Effector memory CD4-positive, alpha-beta T cell (primary cell): ENCODE measurements around the gene WFIKKN2.

Experiments used
- DNase-seq, 3 donors: peaks; one replicate each; pipeline ENCODE4 v3.0.0-alpha.2; 2020
- H3K27ac ChIP-seq: 2 replicates; pipeline ENCODE4 v1.7.0; 2013; ENCODE audit warnings: mild to moderate bottlenecking, low read length, moderate library complexity; ENCODE audit not compliant: insufficient read depth, poor library complexity, severe bottlenecking
- H3K27me3 ChIP-seq: replicated peaks from 2 replicates; pipeline ENCODE4 v1.7.0; 2013; ENCODE audit warnings: mild to moderate bottlenecking, low read length; ENCODE audit not compliant: insufficient read depth, control insufficient read depth, poor library complexity, severe bottlenecking
- H3K36me3 ChIP-seq: 2 replicates; pipeline ENCODE4 v1.7.0; 2013; ENCODE audit warnings: mild to moderate bottlenecking, low read length, moderate library complexity; ENCODE audit not compliant: control insufficient read depth, insufficient read depth
- H3K4me1 ChIP-seq: 2 replicates; pipeline ENCODE4 v1.7.0; 2013; ENCODE audit warnings: low read length, mild to moderate bottlenecking; ENCODE audit not compliant: control insufficient read depth, insufficient read depth, poor library complexity, severe bottlenecking
- H3K4me3 ChIP-seq: 2 replicates; pipeline ENCODE4 v1.7.0; 2013; ENCODE audit warnings: low read length, low read depth, mild to moderate bottlenecking; ENCODE audit not compliant: insufficient read depth, poor library complexity, severe bottlenecking
- H3K9me3 ChIP-seq: 2 replicates; pipeline ENCODE4 v1.7.0; 2013; ENCODE audit warnings: mild to moderate bottlenecking, low read length, moderate library complexity; ENCODE audit not compliant: control insufficient read depth

The WFIKKN2 gene

DNA sequence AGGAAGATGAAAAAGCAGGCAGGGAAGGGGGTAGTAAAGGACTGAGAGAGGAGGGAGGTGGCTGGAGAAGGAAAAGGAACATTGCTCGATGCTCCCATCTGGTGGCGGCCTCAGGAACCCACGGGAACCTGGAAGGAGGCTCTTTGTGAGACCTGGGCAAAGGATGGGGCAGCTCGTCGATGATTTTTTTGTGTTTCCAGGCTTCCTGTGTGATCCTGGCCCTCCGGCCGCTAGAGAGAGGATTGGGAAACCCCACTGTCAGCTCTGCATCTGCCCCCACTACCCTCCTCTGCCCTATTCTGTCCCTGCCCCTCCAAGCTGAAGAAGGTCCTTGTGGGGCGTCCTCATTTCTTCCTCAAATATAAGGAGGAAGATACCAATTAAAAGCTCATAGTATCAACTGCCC, 6.6 kb downstream of the WFIKKN2 start:
- H3K36me3 ChIP-seq = no peaks in the 10 kb centered on the region
- H3K4me1 ChIP-seq = no peaks in the 10 kb centered on the region
- no peak overlapping the region for H3K27ac ChIP-seq
- H3K27me3 ChIP-seq = no peaks in the 10 kb centered on the region
- no peaks in the 10 kb centered on the region for H3K9me3 ChIP-seq
- DNase-seq = no peak
- H3K4me3 ChIP-seq = no peak overlapping the region

DNA sequence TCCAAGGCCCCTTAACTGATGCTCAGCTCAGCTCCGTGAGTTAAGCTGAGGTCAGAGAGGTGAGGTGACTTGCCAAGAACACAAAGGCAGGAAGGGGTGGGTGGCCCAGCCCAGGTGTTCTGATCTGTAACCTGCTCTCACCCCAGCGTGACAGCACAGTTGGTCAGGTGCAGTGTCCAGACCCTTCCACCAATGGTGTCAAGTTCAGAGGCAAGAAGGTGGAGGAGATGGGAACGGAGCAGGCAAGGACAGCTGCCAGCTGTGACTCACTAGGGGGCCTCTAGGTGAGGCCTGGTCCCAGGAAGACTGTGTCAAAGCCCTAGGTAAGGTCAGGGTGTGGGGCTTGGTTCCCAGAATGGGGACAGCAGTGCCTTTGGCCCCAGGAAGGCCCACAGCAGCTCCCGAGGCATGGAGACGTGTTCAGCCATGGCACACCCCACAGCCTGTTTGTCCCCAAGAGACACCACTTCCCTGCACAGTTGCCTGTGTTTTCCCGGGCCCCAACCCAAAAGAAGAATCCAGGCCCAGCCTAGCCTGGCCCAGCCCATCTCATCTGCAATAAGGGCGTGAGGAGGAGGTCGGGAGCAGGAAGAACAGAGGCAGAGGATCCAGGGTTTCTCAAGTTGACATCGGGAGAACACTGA, 7.2 kb downstream of the WFIKKN2 start:
- no peaks in the 10 kb centered on the region for H3K36me3 ChIP-seq
- H3K27me3 ChIP-seq = no peaks in the 10 kb centered on the region
- DNase-seq = no peak
- H3K27ac ChIP-seq = no peak overlapping the region
- no peak overlapping the region for H3K4me3 ChIP-seq
- no peaks in the 10 kb centered on the region for H3K9me3 ChIP-seq
- no peaks in the 10 kb centered on the region for H3K4me1 ChIP-seq

DNA sequence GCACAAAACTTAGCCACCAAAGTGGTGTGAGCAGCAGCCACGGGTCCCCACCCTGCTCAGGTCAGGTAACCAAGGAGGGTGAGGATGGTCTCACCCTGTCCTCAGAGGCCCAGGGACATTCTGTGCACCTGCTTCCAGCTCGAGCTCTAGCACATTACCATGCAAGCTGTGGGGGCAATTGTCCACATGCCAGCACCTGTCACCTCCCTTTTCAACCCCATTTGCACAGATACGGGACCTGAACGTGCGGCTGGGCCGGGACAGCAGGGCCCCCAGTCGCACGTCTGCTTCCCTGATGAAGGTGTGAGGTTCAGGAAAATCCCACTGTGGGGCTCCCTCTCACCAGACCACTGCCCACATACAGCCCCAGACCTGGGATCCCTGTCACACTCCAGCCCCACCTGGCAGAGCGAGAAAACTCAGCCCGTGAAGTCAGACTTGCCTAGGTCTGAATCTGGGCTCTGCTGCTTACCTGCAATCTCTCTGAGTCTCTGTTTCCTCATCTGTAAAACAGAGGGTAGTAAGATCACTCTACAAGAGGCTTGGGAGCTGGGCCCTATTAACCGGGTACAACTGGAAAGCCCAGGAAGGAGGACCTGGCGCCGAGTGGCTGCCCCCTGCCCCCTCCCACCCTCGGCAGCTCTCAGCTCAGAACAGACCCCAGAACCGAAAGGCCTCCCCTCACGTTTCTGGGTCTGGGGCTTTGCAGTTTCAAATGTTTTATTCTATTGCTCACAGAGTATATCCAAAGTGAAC, 7.9 kb downstream of the WFIKKN2 start:
- Histone ChIP-seq H3K4me3 (no peak overlapping the region), H3K27me3 (no peaks in the 10 kb centered on the region), H3K9me3 (no peaks in the 10 kb centered on the region), H3K36me3 (no peaks in the 10 kb centered on the region), H3K4me1 (no peaks in the 10 kb centered on the region), H3K27ac (no peak overlapping the region)
- DNase-seq = no peak

DNA sequence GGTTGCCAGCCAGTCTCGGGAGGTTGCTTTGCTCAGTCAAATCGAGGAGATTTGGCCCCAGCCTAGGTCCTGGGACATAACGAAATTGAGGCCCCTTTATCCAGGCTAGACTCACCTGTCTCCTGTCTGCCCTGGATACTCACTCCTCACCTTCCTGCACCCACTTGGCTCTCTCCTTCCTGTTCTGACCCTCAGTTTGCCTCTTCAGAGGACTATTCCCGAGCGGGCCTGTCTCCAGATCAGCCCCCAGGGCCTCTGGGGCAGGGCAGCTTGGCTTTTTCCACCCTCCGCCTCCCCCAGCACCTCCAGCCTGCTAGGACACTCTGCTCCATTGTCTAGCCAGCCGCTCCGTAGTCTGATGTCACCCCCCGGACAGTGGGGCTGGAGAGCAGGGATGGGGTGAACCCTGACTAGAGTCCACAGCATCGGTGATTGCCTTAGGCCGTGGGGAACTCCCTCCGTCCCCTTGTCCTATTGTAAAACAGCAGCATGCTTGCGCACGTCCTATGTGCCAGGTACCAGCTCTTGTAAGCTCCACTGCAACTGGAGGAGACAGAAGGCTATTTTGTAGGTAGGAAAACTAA, 8.8 kb downstream of the WFIKKN2 start:
- no peak for DNase-seq
- H3K9me3 ChIP-seq = no peaks in the 10 kb centered on the region
- H3K27ac ChIP-seq = no peak overlapping the region
- H3K27me3 ChIP-seq = no peaks in the 10 kb centered on the region
- H3K36me3 ChIP-seq = no peaks in the 10 kb centered on the region
- no peak overlapping the region for H3K4me3 ChIP-seq
- H3K4me1 ChIP-seq = no peaks in the 10 kb centered on the region

DNA sequence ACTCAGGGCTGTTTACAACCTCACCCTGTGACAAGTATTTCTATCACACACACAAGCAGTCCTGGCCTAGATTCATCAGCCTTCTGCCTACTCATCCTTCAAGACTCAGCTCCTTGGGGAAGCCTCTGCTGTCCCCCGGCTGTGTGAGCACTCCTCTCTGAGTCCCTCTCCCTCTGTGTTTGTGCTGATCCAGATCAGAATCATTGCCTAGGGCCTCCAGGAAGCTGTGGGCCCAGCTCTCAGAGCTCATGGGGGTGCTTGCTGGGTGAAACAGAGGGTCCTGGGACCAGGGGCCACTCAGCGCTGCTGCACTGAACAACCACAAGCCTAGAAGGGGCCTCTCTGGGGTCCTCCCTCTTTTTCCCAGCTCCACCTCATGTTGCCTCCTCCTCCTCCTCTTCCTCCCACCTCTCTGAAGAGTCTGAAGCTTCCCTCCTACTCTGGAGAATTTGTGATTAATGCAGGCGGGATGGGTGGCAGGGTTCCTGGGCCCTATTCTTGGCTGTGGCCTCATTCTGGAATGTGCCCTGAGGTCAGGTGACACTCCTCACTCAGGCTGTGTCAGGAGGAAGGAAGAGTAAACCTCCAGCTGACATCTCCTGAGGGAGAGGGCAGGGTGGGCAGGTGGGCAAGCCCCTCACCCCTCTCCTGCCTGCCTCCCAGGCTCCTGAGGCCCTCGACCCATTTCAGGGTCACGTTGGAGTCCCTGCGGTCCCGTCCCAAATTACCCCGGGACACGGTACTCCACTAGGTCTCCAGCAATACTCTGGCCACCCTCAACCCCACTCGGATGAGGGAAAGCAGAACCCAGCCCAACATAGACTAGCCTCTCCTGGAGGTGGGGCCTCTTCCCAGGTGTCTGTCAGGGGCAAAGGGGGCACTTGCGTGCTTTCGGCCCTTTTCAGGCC, 10.1 kb downstream of the WFIKKN2 start:
- Histone ChIP-seq H3K4me3 (no peak overlapping the region), H3K4me1 (no peaks in the 10 kb centered on the region), H3K9me3 (no peaks in the 10 kb centered on the region), H3K27me3 (no peaks in the 10 kb centered on the region), H3K36me3 (no peaks in the 10 kb centered on the region), H3K27ac (no peak overlapping the region)
- no peak for DNase-seq

DNA sequence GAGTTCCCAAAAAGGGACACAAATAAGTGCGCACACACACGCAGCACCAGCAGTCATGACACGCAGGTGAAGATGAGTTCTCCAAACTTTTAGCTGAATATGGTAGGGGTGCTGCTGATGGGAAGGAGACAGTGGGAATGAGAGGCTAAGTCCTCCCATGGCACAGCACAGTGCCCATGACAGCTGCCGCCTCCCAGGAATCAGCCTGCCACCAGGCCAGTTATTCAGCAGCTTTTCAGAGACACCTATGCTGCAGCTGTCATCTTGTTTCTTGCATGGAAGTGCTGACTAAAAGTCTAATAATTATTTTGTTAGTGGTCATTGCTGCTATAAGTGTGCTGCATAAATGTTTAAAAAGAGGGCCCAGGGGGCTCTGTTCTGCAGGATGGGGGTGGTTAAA, 12.2 kb downstream of the WFIKKN2 start:
- H3K27me3 ChIP-seq = no peaks in the 10 kb centered on the region
- peaks cover 5% of the 10 kb centered on the region for H3K4me1 ChIP-seq
- H3K4me3 ChIP-seq = no peak overlapping the region
- no peak overlapping the region for H3K27ac ChIP-seq
- no peaks in the 10 kb centered on the region for H3K9me3 ChIP-seq
- no peak for DNase-seq
- no peaks in the 10 kb centered on the region for H3K36me3 ChIP-seq

DNA sequence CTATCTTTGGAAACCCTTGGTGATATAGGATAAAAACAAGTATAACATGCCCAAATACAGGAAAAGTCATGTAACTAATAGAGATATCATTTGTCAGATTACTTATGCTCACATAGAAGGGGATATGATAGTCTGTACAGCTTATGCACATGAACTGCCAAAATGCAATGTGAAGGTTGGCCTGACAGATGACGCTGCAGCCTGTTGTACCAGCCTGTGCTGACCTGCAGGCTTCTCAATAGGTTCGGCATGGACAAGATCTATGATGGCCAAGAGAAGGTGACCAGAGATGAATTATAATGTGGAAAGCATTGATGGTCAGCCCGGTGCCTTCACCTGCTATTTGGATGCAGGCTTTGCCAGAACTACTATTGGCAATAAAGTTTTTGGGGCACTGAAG, 12.7 kb downstream of the WFIKKN2 start:
- Histone ChIP-seq H3K27ac (no peak overlapping the region), H3K9me3 (no peaks in the 10 kb centered on the region), H3K27me3 (no peaks in the 10 kb centered on the region), H3K36me3 (no peaks in the 10 kb centered on the region), H3K4me3 (no peak overlapping the region), H3K4me1 (peaks cover 5% of the 10 kb centered on the region)
- no peak for DNase-seq

DNA sequence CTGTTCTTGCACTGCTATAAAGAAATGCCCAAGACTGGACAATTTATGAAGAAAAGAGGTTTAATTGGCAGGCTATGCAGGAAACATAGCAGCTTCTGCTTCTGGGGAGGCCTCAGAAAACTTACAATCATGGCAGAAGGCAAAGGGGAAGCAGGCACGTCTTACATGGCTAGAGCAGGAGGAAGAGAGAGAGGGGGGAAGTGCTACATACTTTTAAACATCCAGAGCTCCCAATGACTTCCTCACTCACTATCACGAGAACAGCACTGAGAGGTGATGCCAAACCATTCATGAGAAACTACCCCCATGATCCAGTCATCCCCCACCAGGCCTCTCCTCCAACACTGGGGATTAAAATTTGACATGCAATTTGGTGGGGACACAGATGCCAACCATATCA, 13.3 kb downstream of the WFIKKN2 start:
- Histone ChIP-seq H3K4me3 (no peak overlapping the region), H3K27me3 (no peaks in the 10 kb centered on the region), H3K36me3 (no peaks in the 10 kb centered on the region), H3K27ac (no peak overlapping the region), H3K9me3 (no peaks in the 10 kb centered on the region), H3K4me1 (peaks cover 5% of the 10 kb centered on the region)
- DNase-seq = no peak

DNA sequence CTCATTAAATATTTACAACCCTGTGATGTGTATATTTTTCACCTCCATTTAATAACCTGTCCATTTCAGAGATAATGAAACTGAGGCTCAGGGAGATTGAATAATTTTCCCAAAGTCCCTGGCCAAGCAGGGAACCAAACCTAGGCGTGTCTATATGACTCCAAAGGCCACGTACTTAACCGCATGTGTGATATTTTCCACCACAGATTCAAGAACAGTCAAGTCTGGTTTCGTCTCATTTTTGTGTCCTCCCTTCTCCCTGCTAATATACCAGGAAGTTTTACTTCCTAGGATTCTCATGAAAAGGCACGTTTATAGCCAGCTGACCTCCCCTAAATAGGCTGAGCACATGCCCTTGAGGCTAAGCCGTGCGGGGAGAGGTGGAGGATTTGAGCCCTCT, 15.3 kb downstream of the WFIKKN2 start:
- Histone ChIP-seq H3K4me3 (no peak overlapping the region), H3K27ac (no peak overlapping the region), H3K4me1 (peaks cover 5% of the 10 kb centered on the region), H3K9me3 (no peaks in the 10 kb centered on the region), H3K36me3 (no peaks in the 10 kb centered on the region), H3K27me3 (no peaks in the 10 kb centered on the region)
- DNase-seq = no peak
